ENCODE measurements around the gene LMBR1L. TPM values are rescaled to one million over a fixed set of nuclear protein-coding genes. Genes with fewer than 3 reads are reported as not detected.

Gene LMBR1L
- total and polyA plus RNA-seq, 2 of the 13 experiments (the other 11 are each of a cell fraction or from before 2014, with no cell fraction given): 12.2 to 65.9 TPM

DNA sequence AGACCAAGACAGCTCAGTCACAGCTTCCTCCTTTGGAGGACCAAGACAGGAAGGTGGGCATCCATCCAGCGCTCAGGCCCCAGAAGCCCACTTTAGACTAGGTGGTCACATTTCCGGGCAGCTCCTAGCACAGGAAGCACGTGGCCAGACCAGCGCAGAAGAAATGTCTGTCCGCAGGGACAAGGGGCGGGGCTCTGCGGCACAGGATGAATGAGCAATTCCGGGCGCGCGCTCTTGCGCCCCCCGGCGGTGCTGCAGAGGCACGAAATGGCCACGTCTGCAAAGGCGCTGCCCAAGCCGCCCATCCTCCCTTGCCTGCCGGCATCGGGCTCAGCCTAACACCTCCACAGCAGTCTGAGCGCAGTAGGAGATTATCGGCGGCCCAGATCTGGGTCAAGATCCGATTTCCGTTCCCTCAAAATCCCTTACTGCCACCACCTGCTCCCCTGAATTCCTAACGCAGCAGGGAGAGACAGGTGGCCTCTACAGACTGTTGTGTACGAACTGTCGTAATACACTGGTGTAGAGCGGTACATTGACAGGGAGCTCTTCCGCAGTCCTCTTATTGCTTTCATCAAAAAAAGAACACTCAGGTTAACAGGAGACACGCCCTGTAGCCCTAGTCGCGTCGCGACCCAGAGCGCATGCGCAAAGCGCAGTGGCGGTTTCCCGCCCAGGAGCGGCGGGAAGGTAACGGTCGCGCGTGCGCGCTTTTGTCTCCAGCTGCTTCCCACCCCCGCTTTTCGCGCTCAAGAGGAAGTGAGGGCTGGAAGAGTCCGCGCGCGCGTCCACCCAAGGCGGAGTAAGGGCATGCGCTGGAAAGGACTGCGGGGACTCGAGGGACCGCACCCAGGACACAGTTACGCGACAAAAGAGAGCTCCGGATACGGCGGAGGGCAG is 19.8 kb upstream of the LMBR1L start (continued):
- TF ChIP-seq, protein P1, sequence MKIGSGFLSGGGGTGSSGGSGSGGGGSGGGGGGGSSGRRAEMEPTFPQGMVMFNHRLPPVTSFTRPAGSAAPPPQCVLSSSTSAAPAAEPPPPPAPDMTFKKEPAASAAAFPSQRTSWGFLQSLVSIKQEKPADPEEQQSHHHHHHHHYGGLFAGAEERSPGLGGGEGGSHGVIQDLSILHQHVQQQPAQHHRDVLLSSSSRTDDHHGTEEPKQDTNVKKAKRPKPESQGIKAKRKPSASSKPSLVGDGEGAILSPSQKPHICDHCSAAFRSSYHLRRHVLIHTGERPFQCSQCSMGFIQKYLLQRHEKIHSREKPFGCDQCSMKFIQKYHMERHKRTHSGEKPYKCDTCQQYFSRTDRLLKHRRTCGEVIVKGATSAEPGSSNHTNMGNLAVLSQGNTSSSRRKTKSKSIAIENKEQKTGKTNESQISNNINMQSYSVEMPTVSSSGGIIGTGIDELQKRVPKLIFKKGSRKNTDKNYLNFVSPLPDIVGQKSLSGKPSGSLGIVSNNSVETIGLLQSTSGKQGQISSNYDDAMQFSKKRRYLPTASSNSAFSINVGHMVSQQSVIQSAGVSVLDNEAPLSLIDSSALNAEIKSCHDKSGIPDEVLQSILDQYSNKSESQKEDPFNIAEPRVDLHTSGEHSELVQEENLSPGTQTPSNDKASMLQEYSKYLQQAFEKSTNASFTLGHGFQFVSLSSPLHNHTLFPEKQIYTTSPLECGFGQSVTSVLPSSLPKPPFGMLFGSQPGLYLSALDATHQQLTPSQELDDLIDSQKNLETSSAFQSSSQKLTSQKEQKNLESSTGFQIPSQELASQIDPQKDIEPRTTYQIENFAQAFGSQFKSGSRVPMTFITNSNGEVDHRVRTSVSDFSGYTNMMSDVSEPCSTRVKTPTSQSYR (CRISPR knock-in tag; IDR thresholded peaks at IDR 0.05; ENCODE audit: borderline replicate concordance): peak; percentile 47; the same call in 1 of the 2 replicates
- TF ChIP-seq TP53 (CRISPR knock-in tag; conservative IDR thresholded peaks at IDR 0.05) (no peak; the same call in none of the 2 replicates), SP4 (CRISPR knock-in tag; IDR thresholded peaks at IDR 0.05) (peak; percentile 19; the same call in 1 of the 2 replicates), TMF1 (CRISPR knock-in tag; IDR thresholded peaks at IDR 0.05; ENCODE audit: low read depth) (peak; percentile 95), SATB2 (CRISPR knock-in tag; IDR thresholded peaks at IDR 0.05) (peak; percentile 32; the same call in 1 of the 2 replicates), HMG20A (CRISPR knock-in tag; IDR thresholded peaks at IDR 0.05; ENCODE audit: borderline replicate concordance) (0 out of 2 replicates have a peak, but pooled peaks have one; percentile 12), NFRKB (IDR thresholded peaks at IDR 0.05) (no peak), FOXJ3 (CRISPR knock-in tag; IDR thresholded peaks at IDR 0.05; ENCODE audit: borderline replicate concordance) (0 out of 2 replicates have a peak, but pooled peaks have one; percentile 59), KDM1A (CRISPR knock-in tag; IDR thresholded peaks at IDR 0.05) (no peak), ZNF878 (CRISPR knock-in tag; IDR thresholded peaks at IDR 0.05) (peak; percentile 69; the same call in 1 of the 2 replicates), RFX5 (IDR thresholded peaks at IDR 0.05; ENCODE audit: low read depth, low read length) (0 out of 2 replicates have a peak, but pooled peaks have one; percentile 29), NR2F1 (CRISPR knock-in tag; IDR thresholded peaks at IDR 0.05) (no peak), ONECUT2 (CRISPR knock-in tag; IDR thresholded peaks at IDR 0.05) (peak; percentile 34; the same call in 1 of the 2 replicates), ZNF589 (CRISPR knock-in tag; conservative IDR thresholded peaks at IDR 0.05) (peak; percentile 40; the same call in 1 of the 2 replicates), ZC3H13 (CRISPR knock-in tag; IDR thresholded peaks at IDR 0.05) (peak; percentile 93), THAP11 (CRISPR knock-in tag; IDR thresholded peaks at IDR 0.05) (peak; percentile 68), TEAD3 (CRISPR knock-in tag; optimal IDR thresholded peaks at IDR 0.05; ENCODE audit: borderline replicate concordance) (peak; percentile 41), MATR3 (CRISPR knock-in tag; IDR thresholded peaks at IDR 0.05) (no peak), ZNF780A (CRISPR knock-in tag; IDR thresholded peaks at IDR 0.05) (peak; percentile 97), ZNF557 (CRISPR knock-in tag; IDR thresholded peaks at IDR 0.05) (no peak), MTF2 (CRISPR knock-in tag; IDR thresholded peaks at IDR 0.05; ENCODE audit: borderline replicate concordance) (no peak), MZF1 (CRISPR knock-in tag; IDR thresholded peaks at IDR 0.05; ENCODE audit: borderline replicate concordance) (peak; percentile 5; the same call in 1 of the 2 replicates)
